Hepatocyte (in vitro differentiated cells): ENCODE results near the gene EGR2. TPM values are rescaled to one million over a fixed set of nuclear protein-coding genes. Genes with fewer than 3 reads are reported as not detected.

Source experiments
- DNase-seq: peaks from one replicate; pipeline ENCODE4 v3.0.0-alpha.2; 2016; ENCODE audit warnings: low spot score
- H2AFZ ChIP-seq: fragments of 200-600 bp; sonication (generic); 2 replicates; pipeline ENCODE4 v1.6.0; 2016; ENCODE audit warnings: antibody characterized with exemption, mild to moderate bottlenecking
- H3K27ac ChIP-seq: fragments of 200-600 bp; sonication (generic); 2 replicates; pipeline ENCODE4 v1.5.1; 2016; ENCODE audit warnings: mild to moderate bottlenecking
- H3K27me3 ChIP-seq: fragments of 200-600 bp; sonication (generic); 2 replicates; pipeline ENCODE4 v1.6.1; 2016
- H3K36me3 ChIP-seq: fragments of 200-600 bp; sonication (generic); replicated peaks from 2 replicates; pipeline ENCODE4 v1.5.1; 2016; ENCODE audit warnings: low read depth; ENCODE audit not compliant: insufficient read depth
- H3K4me1 ChIP-seq: fragments of 200-600 bp; sonication (generic); 2 replicates; pipeline ENCODE4 v1.5.1; 2016; ENCODE audit warnings: mild to moderate bottlenecking, moderate library complexity; ENCODE audit not compliant: insufficient read depth
- H3K4me2 ChIP-seq: fragments of 200-600 bp; sonication (generic); 2 replicates; pipeline ENCODE4 v1.6.0; 2016
- H3K4me3 ChIP-seq: fragments of 200-600 bp; sonication (generic); 2 replicates; pipeline ENCODE4 v1.5.1; 2016; ENCODE audit warnings: mild to moderate bottlenecking
- H3K79me2 ChIP-seq: fragments of 200-600 bp; sonication (generic); 2 replicates; pipeline ENCODE4 v1.6.0; 2017; ENCODE audit warnings: mild to moderate bottlenecking
- H3K9me2 ChIP-seq: fragments of 200-600 bp; sonication (generic); replicated peaks from 2 replicates; pipeline ENCODE4 v1.6.0; 2017; ENCODE audit warnings: mild to moderate bottlenecking; ENCODE audit not compliant: insufficient read depth
- H3K9me3 ChIP-seq: fragments of 200-600 bp; sonication (generic); 2 replicates; pipeline ENCODE4 v1.5.1; 2016; ENCODE audit warnings: low read depth, mild to moderate bottlenecking
- H4K20me1 ChIP-seq: fragments of 200-600 bp; sonication (generic); 2 replicates; pipeline ENCODE4 v1.6.0; 2016; ENCODE audit warnings: mild to moderate bottlenecking; ENCODE audit not compliant: insufficient read depth, poor library complexity, severe bottlenecking
- EZH2 ChIP-seq: fragments of 200-600 bp; sonication (generic); IDR thresholded peaks from 2 replicates; pipeline ENCODE4 v1.6.1; 2016; ENCODE audit warnings: antibody characterized with exemption, mild to moderate bottlenecking, borderline replicate concordance
- EZH2phosphoT487 ChIP-seq: fragments of 200-600 bp; sonication (generic); IDR thresholded peaks from one replicate; pipeline ENCODE4 v1.6.1; 2018; ENCODE audit warnings: antibody characterized with exemption, mild to moderate bottlenecking, low read depth, moderate library complexity; ENCODE audit not compliant: unreplicated experiment, severe bottlenecking
- WGBS: methylation state at CpG from one replicate; pipeline ENCODE4 v1.1.6; 2016; ENCODE audit warnings: low lambda C conversion rate; ENCODE audit errors: missing lambda C conversion rate; 5-methylcytosine and 5-hydroxymethylcytosine counted together
- polyA plus RNA-seq: library from polyadenylated mRNA; unstranded; fragments of >200 nt; fragmentation: Nextera tagmentation; extraction: Ambion mirVana; gene quantifications from 2 replicates; pipeline ENCODE4 v1.2.1, GENCODE V29; 2016
- total RNA-seq: library from RNA; depleted of rRNA; stranded (reverse); fragments of >200 nt; gene quantifications from 2 replicates; pipeline ENCODE4 v1.2.3, GENCODE V29; 2014
- TF ChIP-seq, protein P1 (sequence below): fragments of 200-600 bp; sonication (generic); IDR thresholded peaks from 2 replicates; pipeline ENCODE4 v1.5.1; 2016; ENCODE audit warnings: antibody characterized with exemption, mild to moderate bottlenecking; ENCODE audit not compliant: poor library complexity

Gene EGR2
- total and polyA plus RNA-seq, 2 experiments from 2014 or later: 10.4 to 11.5 TPM

- no peaks in the 10 kb centered on the region for H3K79me2 ChIP-seq
- no peak for DNase-seq
- no peaks in the 10 kb centered on the region for H3K4me1 ChIP-seq
- no peaks in the 10 kb centered on the region for H3K9me3 ChIP-seq
- 68% methylated on average over 3 of the region's 3 CpGs for WGBS
- H3K9me2 ChIP-seq: no peaks in the 10 kb centered on the region
- no peaks in the 10 kb centered on the region for H3K36me3 ChIP-seq
- no peaks in the 10 kb centered on the region for H3K27me3 ChIP-seq
- no peak overlapping the region for H3K4me2 ChIP-seq
- H2AFZ ChIP-seq: no peak overlapping the region
- H3K4me3 ChIP-seq: no peak overlapping the region
- no peak overlapping the region for H3K27ac ChIP-seq
- TF ChIP-seq, protein P1, sequence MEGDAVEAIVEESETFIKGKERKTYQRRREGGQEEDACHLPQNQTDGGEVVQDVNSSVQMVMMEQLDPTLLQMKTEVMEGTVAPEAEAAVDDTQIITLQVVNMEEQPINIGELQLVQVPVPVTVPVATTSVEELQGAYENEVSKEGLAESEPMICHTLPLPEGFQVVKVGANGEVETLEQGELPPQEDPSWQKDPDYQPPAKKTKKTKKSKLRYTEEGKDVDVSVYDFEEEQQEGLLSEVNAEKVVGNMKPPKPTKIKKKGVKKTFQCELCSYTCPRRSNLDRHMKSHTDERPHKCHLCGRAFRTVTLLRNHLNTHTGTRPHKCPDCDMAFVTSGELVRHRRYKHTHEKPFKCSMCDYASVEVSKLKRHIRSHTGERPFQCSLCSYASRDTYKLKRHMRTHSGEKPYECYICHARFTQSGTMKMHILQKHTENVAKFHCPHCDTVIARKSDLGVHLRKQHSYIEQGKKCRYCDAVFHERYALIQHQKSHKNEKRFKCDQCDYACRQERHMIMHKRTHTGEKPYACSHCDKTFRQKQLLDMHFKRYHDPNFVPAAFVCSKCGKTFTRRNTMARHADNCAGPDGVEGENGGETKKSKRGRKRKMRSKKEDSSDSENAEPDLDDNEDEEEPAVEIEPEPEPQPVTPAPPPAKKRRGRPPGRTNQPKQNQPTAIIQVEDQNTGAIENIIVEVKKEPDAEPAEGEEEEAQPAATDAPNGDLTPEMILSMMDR: no peak
- no peak for TF ChIP-seq EZH2
- no peak for TF ChIP-seq EZH2phosphoT487
- no peaks in the 10 kb centered on the region for H4K20me1 ChIP-seq
Measured at GRCh38 chr10:62796896-62797295, 19.3 kb downstream of the EGR2 start.

- no peak overlapping the region for H2AFZ ChIP-seq
- H3K4me3 ChIP-seq: no peak overlapping the region
- H3K9me2 ChIP-seq: no peaks in the 10 kb centered on the region
- no peak for DNase-seq
- no peaks in the 10 kb centered on the region for H3K9me3 ChIP-seq
- no peaks in the 10 kb centered on the region for H3K4me1 ChIP-seq
- TF ChIP-seq, protein P1: no peak
- TF ChIP-seq EZH2phosphoT487 (no peak), EZH2 (no peak)
- no peaks in the 10 kb centered on the region for H3K27me3 ChIP-seq
- H4K20me1 ChIP-seq: no peaks in the 10 kb centered on the region
- no peak overlapping the region for H3K27ac ChIP-seq
- H3K36me3 ChIP-seq: no peaks in the 10 kb centered on the region
- H3K79me2 ChIP-seq: no peaks in the 10 kb centered on the region
- 95% methylated on average over 4 of the region's 4 CpGs for WGBS
- no peak overlapping the region for H3K4me2 ChIP-seq
Measured at GRCh38 chr10:62795762-62796161, 20.4 kb downstream of the EGR2 start.

DNA sequence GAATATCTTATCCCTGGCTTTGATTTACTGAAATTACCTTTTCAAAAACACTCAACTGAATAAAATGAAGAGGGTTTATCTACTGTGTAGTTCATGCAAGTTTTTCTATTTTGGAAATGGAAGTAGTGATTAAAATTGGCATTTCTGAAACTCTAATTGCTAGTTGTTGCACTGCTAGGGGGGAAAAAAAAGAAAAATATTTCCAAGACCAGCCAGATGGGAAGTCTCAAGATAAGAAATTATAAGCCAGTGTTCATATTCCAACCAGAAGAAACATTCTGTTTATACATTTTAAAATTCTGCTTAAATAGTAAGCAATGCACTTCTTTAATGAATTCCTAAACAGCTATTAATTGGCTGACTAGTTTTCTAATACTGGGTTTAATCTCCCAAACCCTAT, 21.1 kb downstream of the EGR2 start:
- Histone ChIP-seq H3K79me2 (no peaks in the 10 kb centered on the region), H3K9me3 (no peaks in the 10 kb centered on the region), H3K27me3 (no peaks in the 10 kb centered on the region), H3K4me2 (no peak overlapping the region), H4K20me1 (no peaks in the 10 kb centered on the region), H3K4me1 (no peaks in the 10 kb centered on the region), H3K9me2 (no peaks in the 10 kb centered on the region), H3K4me3 (no peak overlapping the region), H3K36me3 (no peaks in the 10 kb centered on the region), H3K27ac (no peak overlapping the region), H2AFZ (no peak overlapping the region)
- no peak for DNase-seq
- TF ChIP-seq EZH2: no peak
- TF ChIP-seq EZH2phosphoT487: no peak
- TF ChIP-seq, protein P1: no peak

DNA sequence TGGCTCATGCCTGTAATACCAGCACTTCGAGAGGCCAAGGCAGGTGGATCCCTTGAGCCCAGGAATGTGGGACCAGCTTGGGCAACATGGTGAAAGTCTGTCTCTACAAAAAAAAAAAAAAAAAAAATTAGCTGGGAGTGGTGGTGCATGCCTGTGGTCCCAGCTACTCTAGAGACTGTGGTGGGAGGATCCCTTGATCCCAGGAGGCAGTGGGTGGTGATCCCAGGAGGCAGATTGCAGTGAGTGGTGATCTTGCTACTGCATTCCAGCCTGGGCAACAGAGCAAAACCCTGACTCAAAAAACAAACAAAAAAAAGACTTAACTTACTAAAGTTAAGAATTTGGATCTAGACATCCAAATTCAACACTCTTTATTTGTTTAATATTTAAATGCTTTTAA, 21.9 kb downstream of the EGR2 start:
- H3K9me3 ChIP-seq: no peaks in the 10 kb centered on the region
- H3K27me3 ChIP-seq: no peaks in the 10 kb centered on the region
- H3K79me2 ChIP-seq: no peaks in the 10 kb centered on the region
- no peak overlapping the region for H3K27ac ChIP-seq
- TF ChIP-seq EZH2phosphoT487 (no peak), EZH2 (no peak)
- TF ChIP-seq, protein P1: no peak
- H3K4me1 ChIP-seq: no peaks in the 10 kb centered on the region
- no peak overlapping the region for H3K4me3 ChIP-seq
- H2AFZ ChIP-seq: no peak overlapping the region
- H3K4me2 ChIP-seq: no peak overlapping the region
- H4K20me1 ChIP-seq: no peaks in the 10 kb centered on the region
- no peaks in the 10 kb centered on the region for H3K9me2 ChIP-seq
- no peaks in the 10 kb centered on the region for H3K36me3 ChIP-seq
- no peak for DNase-seq
- 83% methylated on average over 1 of the region's 1 CpG for WGBS
